LNCaP clone FGC (cell line): ENCODE data around the gene RNF44.

Experiments used
- DNase-seq: peaks from one replicate; pipeline ENCODE4 v3.0.0-alpha.2; 2011; ENCODE audit warnings: low read depth
- H3K4me3 ChIP-seq: 2 replicates; pipeline ENCODE4 v1.5.1; 2011; ENCODE audit warnings: mild to moderate bottlenecking, low read depth, low read length, control low read depth
- TF ChIP-seq, protein P1 (sequence below): IDR thresholded peaks from 2 replicates; pipeline ENCODE4 v1.5.1; 2012; ENCODE audit warnings: mild to moderate bottlenecking; ENCODE audit not compliant: control insufficient read depth, insufficient read depth; ENCODE audit errors: extremely low read depth

Gene RNF44

DNA sequence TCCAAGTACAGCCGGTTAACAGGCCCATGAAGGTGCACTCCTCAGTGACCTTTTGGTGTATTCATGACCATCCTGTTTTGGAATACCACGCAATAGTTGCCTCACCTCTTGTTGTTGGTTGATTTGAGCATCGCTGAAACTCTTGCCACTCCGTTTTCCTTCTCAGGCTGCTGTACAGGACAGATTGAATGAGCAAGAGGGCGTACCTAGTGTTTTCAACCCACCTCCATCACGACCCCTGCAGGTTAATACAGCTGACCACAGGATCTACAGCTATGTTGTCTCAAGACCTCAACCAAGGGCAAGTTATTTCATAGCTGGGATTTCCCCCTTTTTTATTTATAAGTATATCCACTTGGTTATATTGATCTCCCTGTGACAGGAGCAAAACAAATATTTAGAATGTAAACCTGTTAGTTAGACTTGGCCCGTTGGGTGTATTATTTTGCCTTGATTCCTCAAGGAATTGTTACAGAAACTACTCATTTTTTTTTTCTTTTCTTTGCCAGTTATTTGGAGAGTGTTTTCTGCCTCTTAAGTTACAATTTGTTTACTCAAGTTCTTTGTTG is 50.9 kb downstream of the RNF44 start:
- no peak overlapping the region for H3K4me3 ChIP-seq
- TF ChIP-seq, protein P1, sequence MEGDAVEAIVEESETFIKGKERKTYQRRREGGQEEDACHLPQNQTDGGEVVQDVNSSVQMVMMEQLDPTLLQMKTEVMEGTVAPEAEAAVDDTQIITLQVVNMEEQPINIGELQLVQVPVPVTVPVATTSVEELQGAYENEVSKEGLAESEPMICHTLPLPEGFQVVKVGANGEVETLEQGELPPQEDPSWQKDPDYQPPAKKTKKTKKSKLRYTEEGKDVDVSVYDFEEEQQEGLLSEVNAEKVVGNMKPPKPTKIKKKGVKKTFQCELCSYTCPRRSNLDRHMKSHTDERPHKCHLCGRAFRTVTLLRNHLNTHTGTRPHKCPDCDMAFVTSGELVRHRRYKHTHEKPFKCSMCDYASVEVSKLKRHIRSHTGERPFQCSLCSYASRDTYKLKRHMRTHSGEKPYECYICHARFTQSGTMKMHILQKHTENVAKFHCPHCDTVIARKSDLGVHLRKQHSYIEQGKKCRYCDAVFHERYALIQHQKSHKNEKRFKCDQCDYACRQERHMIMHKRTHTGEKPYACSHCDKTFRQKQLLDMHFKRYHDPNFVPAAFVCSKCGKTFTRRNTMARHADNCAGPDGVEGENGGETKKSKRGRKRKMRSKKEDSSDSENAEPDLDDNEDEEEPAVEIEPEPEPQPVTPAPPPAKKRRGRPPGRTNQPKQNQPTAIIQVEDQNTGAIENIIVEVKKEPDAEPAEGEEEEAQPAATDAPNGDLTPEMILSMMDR, result no peak; the same call in 1 of the 2 replicates
- DNase-seq, result no peak

- TF ChIP-seq, protein P1, result no peak
- no peak overlapping the region for H3K4me3 ChIP-seq
- no peak for DNase-seq
These were observed 52.0 kb downstream of the RNF44 start for GRCh38 chr5:176485176-176485575.

- DNase-seq, result no peak
- TF ChIP-seq, protein P1, result no peak
- H3K4me3 ChIP-seq, result no peak overlapping the region
These were observed 55.5 kb downstream of the RNF44 start for GRCh38 chr5:176481711-176482110.
